ENCODE measurements around the gene GRID2.

DNA sequence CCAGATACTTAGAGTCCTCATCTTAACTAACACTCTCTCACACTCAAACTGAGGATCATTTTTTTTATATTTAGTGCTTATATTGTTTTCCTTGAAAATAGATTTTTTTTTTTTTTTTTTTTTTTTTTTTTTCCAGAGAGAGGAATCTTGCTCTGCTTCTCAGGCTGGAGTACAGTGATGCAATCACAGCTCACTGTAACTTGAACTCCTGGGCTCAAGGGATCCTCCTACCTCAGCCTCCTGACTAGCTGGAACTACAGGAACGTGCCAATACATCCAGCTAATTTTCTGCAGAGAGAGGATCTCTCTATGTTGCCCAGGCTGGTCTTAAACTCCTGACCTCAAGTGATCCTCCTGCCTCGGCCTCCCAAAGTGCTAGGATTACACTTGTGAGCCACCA lies 874.5 kb downstream of the GRID2 start:
- TF ChIP-seq, protein P1, sequence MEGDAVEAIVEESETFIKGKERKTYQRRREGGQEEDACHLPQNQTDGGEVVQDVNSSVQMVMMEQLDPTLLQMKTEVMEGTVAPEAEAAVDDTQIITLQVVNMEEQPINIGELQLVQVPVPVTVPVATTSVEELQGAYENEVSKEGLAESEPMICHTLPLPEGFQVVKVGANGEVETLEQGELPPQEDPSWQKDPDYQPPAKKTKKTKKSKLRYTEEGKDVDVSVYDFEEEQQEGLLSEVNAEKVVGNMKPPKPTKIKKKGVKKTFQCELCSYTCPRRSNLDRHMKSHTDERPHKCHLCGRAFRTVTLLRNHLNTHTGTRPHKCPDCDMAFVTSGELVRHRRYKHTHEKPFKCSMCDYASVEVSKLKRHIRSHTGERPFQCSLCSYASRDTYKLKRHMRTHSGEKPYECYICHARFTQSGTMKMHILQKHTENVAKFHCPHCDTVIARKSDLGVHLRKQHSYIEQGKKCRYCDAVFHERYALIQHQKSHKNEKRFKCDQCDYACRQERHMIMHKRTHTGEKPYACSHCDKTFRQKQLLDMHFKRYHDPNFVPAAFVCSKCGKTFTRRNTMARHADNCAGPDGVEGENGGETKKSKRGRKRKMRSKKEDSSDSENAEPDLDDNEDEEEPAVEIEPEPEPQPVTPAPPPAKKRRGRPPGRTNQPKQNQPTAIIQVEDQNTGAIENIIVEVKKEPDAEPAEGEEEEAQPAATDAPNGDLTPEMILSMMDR (IDR thresholded peaks at IDR 0.05) = no peak
- no peak for TF ChIP-seq POLR2A (IDR thresholded peaks at IDR 0.05)
